K562 (cell line): Measurements from ENCODE around the gene PLCB3.

ENCODE experiments used
- BDP1 ChIP-seq: IDR thresholded peaks from 3 replicates; pipeline ENCODE4 v1.6.1; 2011; ENCODE audit not compliant: insufficient read length, insufficient read depth
- CHD4 ChIP-seq: fragments of 200-600 bp; sonication (generic); IDR thresholded peaks from 3 replicates; pipeline ENCODE4 v1.6.1; 2012; ENCODE audit warnings: low read depth, mild to moderate bottlenecking, mixed read lengths, low read length, inconsistent platforms; ENCODE audit not compliant: insufficient read depth, insufficient replicate concordance, poor library complexity, severe bottlenecking
- CTCF ChIP-seq, 3 experiments: IDR thresholded peaks in 2 of 3; conservative IDR thresholded peaks in 1 of 3; 2 replicates each; pipeline ENCODE4 v1.5.1; 2011 to 2012; ENCODE audit warnings: low read length in 3 of 3, mild to moderate bottlenecking in 3 of 3, control low read depth in 2 of 3, improper control_type of control experiment in 1 of 3, inconsistent platforms in 1 of 3, low read depth in 1 of 3, mixed read lengths in 1 of 3, moderate library complexity in 1 of 3; ENCODE audit not compliant: insufficient read depth in 2 of 3
- ETV6 ChIP-seq, 3 experiments: fragments of 150-350 bp in 1 of 3; sonication (generic) in 1 of 3; formaldehyde crosslinking in 1 of 3; IDR thresholded peaks; 2 replicates each; pipeline versions ENCODE4 v1.6.1 to v1.8.0; 2014 to 2022; ENCODE audit warnings: borderline replicate concordance in 2 of 3, low read depth in 2 of 3, antibody characterized with exemption in 1 of 3, low read length in 1 of 3, mild to moderate bottlenecking in 1 of 3, missing genetic modification reagents in 1 of 3
- GABPA ChIP-seq: fragments of 200-800 bp; sonication (Bioruptor generic); conservative IDR thresholded peaks from 2 replicates; pipeline ENCODE4 v1.6.1; 2016; ENCODE audit warnings: low read depth, missing genetic modification characterization, missing compliant biosample characterization
- KLF6 ChIP-seq: fragments of 250-450 bp; sonication (Bioruptor Pico); IDR thresholded peaks from 2 replicates; pipeline ENCODE4 v1.4.0; 2020; ENCODE audit warnings: mild to moderate bottlenecking, moderate library complexity, borderline replicate concordance
- MAFF ChIP-seq: IDR thresholded peaks from 2 replicates; pipeline ENCODE4 v1.6.1; 2012; ENCODE audit warnings: low read length, improper control_type of control experiment
- MXD1 ChIP-seq: fragments of 250-450 bp; sonication (Bioruptor Pico); IDR thresholded peaks from 2 replicates; pipeline ENCODE4 v1.8.0; 2021; ENCODE audit warnings: borderline replicate concordance, mild to moderate bottlenecking, moderate library complexity; ENCODE audit not compliant: poor library complexity, severe bottlenecking
- NR2C1 ChIP-seq, 2 experiments: fragments of 450-650 bp; IDR thresholded peaks; 2 replicates each; pipeline ENCODE4 v1.6.1; 2017; ENCODE audit warnings: mild to moderate bottlenecking in 2 of 2, antibody characterized with exemption in 1 of 2, inconsistent platforms in 1 of 2, missing compliant biosample characterization in 1 of 2, missing genetic modification characterization in 1 of 2
- NR2C2 ChIP-seq, 2 experiments: fragments of 200-800 bp in 1 of 2; sonication (Bioruptor generic) in 1 of 2; sonication (generic) in 1 of 2; formaldehyde crosslinking in 1 of 2; IDR thresholded peaks; 2 replicates each; pipeline versions ENCODE4 v1.6.1 to v1.8.0; 2016 to 2022; ENCODE audit warnings: mild to moderate bottlenecking in 1 of 2, missing compliant biosample characterization in 1 of 2, missing genetic modification characterization in 1 of 2, missing genetic modification reagents in 1 of 2
- POLR3A ChIP-seq: IDR thresholded peaks from 2 replicates; pipeline ENCODE4 v1.6.1; 2011; ENCODE audit warnings: borderline replicate concordance, mild to moderate bottlenecking, moderate library complexity; ENCODE audit not compliant: insufficient read length, insufficient read depth; ENCODE audit errors: extremely low read depth
- TFAM ChIP-seq: fragments of 250-450 bp; sonication (Bioruptor Pico); conservative IDR thresholded peaks from 2 replicates; pipeline ENCODE4 v1.5.0; 2021; ENCODE audit warnings: mild to moderate bottlenecking, moderate library complexity
- ZNF184 ChIP-seq: sonication (generic); formaldehyde crosslinking; IDR thresholded peaks from 2 replicates; pipeline ENCODE4 v1.5.0; 2020; ENCODE audit warnings: missing genetic modification reagents
- ZNF740 ChIP-seq, 3 experiments: fragments of 200-800 bp in 1 of 3; sonication (Bioruptor generic) in 1 of 3; sonication (generic) in 1 of 3; formaldehyde crosslinking in 1 of 3; IDR thresholded peaks; 2 replicates each; pipeline versions ENCODE4 v1.6.1 to v1.8.0; 2016 to 2022; ENCODE audit warnings: mild to moderate bottlenecking in 2 of 3, missing compliant biosample characterization in 2 of 3, missing genetic modification characterization in 2 of 3, missing genetic modification reagents in 1 of 3

- TF ChIP-seq MAFF = no peak
- no peak for TF ChIP-seq ZNF740 (CRISPR knock-in tag; IDR thresholded peaks at IDR 0.05)
- TF ChIP-seq ZNF740 (tag; IDR thresholded peaks at IDR 0.05) = no peak
- no peak for TF ChIP-seq TFAM (CRISPR knock-in tag)
- no peak for TF ChIP-seq CHD4
- no peak for TF ChIP-seq MXD1
- TF ChIP-seq NR2C1 (IDR thresholded peaks at IDR 0.05) = no peak
- no peak for TF ChIP-seq NR2C1 (tag; IDR thresholded peaks at IDR 0.05)
- no peak for TF ChIP-seq NR2C2 (CRISPR knock-in tag; IDR thresholded peaks at IDR 0.05)
- no peak for TF ChIP-seq NR2C2 (tag; IDR thresholded peaks at IDR 0.05)
- TF ChIP-seq CTCF (IDR thresholded peaks at IDR 0.05 in 2 of 3, conservative IDR thresholded peaks at IDR 0.05 in 1 of 3; ENCODE audit: insufficient read depth in 2 of 3, low read depth in 1 of 3, low read length in 3 of 3) = no peak
- TF ChIP-seq GABPA (tag) = no peak
- no peak for TF ChIP-seq KLF6 (CRISPR knock-in tag)
- TF ChIP-seq ETV6 (IDR thresholded peaks at IDR 0.05; ENCODE audit: borderline replicate concordance in 1 of 2, low read depth in 2 of 2, low read length in 1 of 2) = no peak
- TF ChIP-seq ETV6 (CRISPR knock-in tag; IDR thresholded peaks at IDR 0.05; ENCODE audit: borderline replicate concordance) = no peak
- no peak for TF ChIP-seq ZNF184 (CRISPR knock-in tag)
- TF ChIP-seq BDP1 = no peak
- TF ChIP-seq POLR3A = no peak
Observed at GRCh38 chr11:64260147-64260708, 8.9 kb downstream of the PLCB3 start.
